ENCODE measurements around the gene FGFBP2. TPM values are rescaled to one million over a fixed set of nuclear protein-coding genes. Genes with fewer than 3 reads are reported as not detected.

Gene FGFBP2
- total and polyA plus RNA-seq, 2 experiments from 2014 or later = 2.2 to 5.2 TPM

DNA sequence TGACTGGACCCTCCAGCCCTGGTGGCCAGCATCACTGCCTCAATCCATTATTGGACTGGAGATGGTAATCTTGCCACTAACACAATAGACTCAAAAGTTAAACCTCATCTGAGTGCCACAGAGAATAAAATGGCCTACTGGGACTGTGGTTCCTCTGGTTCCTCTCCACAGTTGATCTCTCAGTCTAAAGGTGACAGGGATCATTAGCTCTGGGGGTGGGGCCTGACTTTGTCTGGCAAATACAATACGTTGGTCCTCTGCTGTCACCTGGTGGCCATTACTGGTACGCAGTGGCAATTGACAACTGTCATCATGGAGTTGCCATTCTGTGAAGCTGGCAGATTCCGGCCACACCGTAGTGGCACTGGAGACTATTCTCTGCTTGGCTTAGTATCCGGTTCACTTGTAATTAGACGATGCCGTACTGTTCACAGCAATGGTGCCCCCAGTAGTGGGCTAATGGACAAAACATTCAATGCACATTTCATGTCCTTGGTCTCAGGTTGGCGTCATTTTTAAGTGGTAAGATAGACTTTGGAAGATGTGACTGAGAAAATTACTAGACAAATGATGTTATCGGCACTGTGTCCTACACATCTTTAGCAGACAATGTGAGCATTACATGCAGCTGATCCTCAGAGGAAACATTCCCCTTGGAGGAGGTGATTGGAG is 6.7 kb downstream of the FGFBP2 start:
- DNase-seq (ENCODE audit: low spot score) = peak; percentile 84
- Histone ChIP-seq H4K20me1 (ENCODE audit: insufficient read depth, poor library complexity, severe bottlenecking) (no peaks in the 10 kb centered on the region), H3K9me2 (replicated peaks; ENCODE audit: insufficient read depth) (no peaks in the 10 kb centered on the region), H3K27ac (no peak overlapping the region), H3K4me1 (ENCODE audit: insufficient read depth) (no peaks in the 10 kb centered on the region), H3K36me3 (replicated peaks; ENCODE audit: insufficient read depth, low read depth) (no peaks in the 10 kb centered on the region), H3K9me3 (ENCODE audit: low read depth) (no peaks in the 10 kb centered on the region), H3K27me3 (no peaks in the 10 kb centered on the region), H3K79me2 (no peaks in the 10 kb centered on the region), H3K4me3 (no peak overlapping the region), H3K4me2 (no peak overlapping the region), H2AFZ (no peak overlapping the region)
- WGBS (ENCODE audit: low lambda C conversion rate, missing lambda C conversion rate) = 66% methylated on average over 9 of the region's 9 CpGs
- no peak for TF ChIP-seq EZH2 (IDR thresholded peaks at IDR 0.05; ENCODE audit: borderline replicate concordance)
- TF ChIP-seq, protein P1, sequence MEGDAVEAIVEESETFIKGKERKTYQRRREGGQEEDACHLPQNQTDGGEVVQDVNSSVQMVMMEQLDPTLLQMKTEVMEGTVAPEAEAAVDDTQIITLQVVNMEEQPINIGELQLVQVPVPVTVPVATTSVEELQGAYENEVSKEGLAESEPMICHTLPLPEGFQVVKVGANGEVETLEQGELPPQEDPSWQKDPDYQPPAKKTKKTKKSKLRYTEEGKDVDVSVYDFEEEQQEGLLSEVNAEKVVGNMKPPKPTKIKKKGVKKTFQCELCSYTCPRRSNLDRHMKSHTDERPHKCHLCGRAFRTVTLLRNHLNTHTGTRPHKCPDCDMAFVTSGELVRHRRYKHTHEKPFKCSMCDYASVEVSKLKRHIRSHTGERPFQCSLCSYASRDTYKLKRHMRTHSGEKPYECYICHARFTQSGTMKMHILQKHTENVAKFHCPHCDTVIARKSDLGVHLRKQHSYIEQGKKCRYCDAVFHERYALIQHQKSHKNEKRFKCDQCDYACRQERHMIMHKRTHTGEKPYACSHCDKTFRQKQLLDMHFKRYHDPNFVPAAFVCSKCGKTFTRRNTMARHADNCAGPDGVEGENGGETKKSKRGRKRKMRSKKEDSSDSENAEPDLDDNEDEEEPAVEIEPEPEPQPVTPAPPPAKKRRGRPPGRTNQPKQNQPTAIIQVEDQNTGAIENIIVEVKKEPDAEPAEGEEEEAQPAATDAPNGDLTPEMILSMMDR (IDR thresholded peaks at IDR 0.05; ENCODE audit: poor library complexity) = peak; percentile 77
- TF ChIP-seq EZH2phosphoT487 (IDR thresholded peaks at IDR 0.05; ENCODE audit: low read depth, severe bottlenecking, unreplicated experiment) = no peak

- 93% methylated on average over 3 of the region's 3 CpGs for WGBS (ENCODE audit: low lambda C conversion rate, missing lambda C conversion rate)
- H3K9me2 ChIP-seq (replicated peaks; ENCODE audit: insufficient read depth) = no peaks in the 10 kb centered on the region
- H3K79me2 ChIP-seq = no peaks in the 10 kb centered on the region
- TF ChIP-seq EZH2 (IDR thresholded peaks at IDR 0.05; ENCODE audit: borderline replicate concordance) (no peak), EZH2phosphoT487 (IDR thresholded peaks at IDR 0.05; ENCODE audit: low read depth, severe bottlenecking, unreplicated experiment) (no peak)
- TF ChIP-seq, protein P1 (IDR thresholded peaks at IDR 0.05; ENCODE audit: poor library complexity) = no peak
- no peak overlapping the region for H2AFZ ChIP-seq
- no peaks in the 10 kb centered on the region for H3K27me3 ChIP-seq
- no peaks in the 10 kb centered on the region for H3K4me1 ChIP-seq (ENCODE audit: insufficient read depth)
- H3K9me3 ChIP-seq (ENCODE audit: low read depth) = no peaks in the 10 kb centered on the region
- no peak overlapping the region for H3K4me2 ChIP-seq
- H3K36me3 ChIP-seq (replicated peaks; ENCODE audit: insufficient read depth, low read depth) = no peaks in the 10 kb centered on the region
- H4K20me1 ChIP-seq (ENCODE audit: insufficient read depth, poor library complexity, severe bottlenecking) = no peaks in the 10 kb centered on the region
- DNase-seq (ENCODE audit: low spot score) = no peak
- no peak overlapping the region for H3K4me3 ChIP-seq
- H3K27ac ChIP-seq = no peak overlapping the region
These were observed 7.3 kb downstream of the FGFBP2 start for GRCh38 chr4:15955670-15956069.

DNA sequence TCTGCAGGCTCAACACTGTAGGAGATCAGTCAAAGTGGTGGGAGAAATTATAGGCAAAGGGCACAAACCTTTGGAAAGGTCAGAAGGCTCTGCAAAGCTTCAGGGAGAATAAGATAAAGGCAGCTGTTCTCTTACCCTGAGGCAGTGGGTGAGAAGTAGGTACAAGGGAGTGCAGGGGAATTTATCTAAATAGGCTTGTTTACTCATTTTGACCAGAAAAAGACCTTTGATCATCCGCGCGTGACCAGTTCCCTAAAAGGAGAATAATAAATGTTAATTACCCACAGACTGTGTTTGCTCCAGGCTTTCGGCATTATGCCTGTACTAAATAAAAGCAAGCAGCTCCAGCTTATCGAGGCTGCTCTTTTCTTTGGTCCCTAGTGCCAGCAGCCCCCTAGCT is 9.3 kb downstream of the FGFBP2 start:
- Histone ChIP-seq H3K9me3 (ENCODE audit: low read depth) (no peaks in the 10 kb centered on the region), H2AFZ (no peak overlapping the region), H3K4me1 (ENCODE audit: insufficient read depth) (no peaks in the 10 kb centered on the region), H3K79me2 (no peaks in the 10 kb centered on the region), H4K20me1 (ENCODE audit: insufficient read depth, poor library complexity, severe bottlenecking) (no peaks in the 10 kb centered on the region), H3K27ac (no peak overlapping the region), H3K4me3 (no peak overlapping the region), H3K36me3 (replicated peaks; ENCODE audit: insufficient read depth, low read depth) (no peaks in the 10 kb centered on the region), H3K4me2 (no peak overlapping the region), H3K27me3 (no peaks in the 10 kb centered on the region), H3K9me2 (replicated peaks; ENCODE audit: insufficient read depth) (no peaks in the 10 kb centered on the region)
- no peak for TF ChIP-seq EZH2phosphoT487 (IDR thresholded peaks at IDR 0.05; ENCODE audit: low read depth, severe bottlenecking, unreplicated experiment)
- TF ChIP-seq, protein P1 (IDR thresholded peaks at IDR 0.05; ENCODE audit: poor library complexity) = no peak
- no peak for TF ChIP-seq EZH2 (IDR thresholded peaks at IDR 0.05; ENCODE audit: borderline replicate concordance)
- DNase-seq (ENCODE audit: low spot score) = no peak
- WGBS (ENCODE audit: low lambda C conversion rate, missing lambda C conversion rate) = 60% methylated on average over 5 of the region's 5 CpGs

Measured in hepatocyte (in vitro differentiated cells).